ENCODE data around the gene NOP53. TPM values are rescaled to one million over a fixed set of nuclear protein-coding genes. Genes with fewer than 3 reads are reported as not detected.
A peak's percentile ranks its signal among the peaks of the same experiment; 100 is the strongest.
"Not testable (repeated sequence)": the region's sequence is repeated elsewhere in the genome, so short reads cannot be mapped to it uniquely, and the experiment has no call there.

Gene NOP53
- total RNA-seq, 5 donors from 2014 or later (not counting 1 experiment from before 2014, with no cell fraction given) = 832 to 1,046 (median 935) TPM

DNA sequence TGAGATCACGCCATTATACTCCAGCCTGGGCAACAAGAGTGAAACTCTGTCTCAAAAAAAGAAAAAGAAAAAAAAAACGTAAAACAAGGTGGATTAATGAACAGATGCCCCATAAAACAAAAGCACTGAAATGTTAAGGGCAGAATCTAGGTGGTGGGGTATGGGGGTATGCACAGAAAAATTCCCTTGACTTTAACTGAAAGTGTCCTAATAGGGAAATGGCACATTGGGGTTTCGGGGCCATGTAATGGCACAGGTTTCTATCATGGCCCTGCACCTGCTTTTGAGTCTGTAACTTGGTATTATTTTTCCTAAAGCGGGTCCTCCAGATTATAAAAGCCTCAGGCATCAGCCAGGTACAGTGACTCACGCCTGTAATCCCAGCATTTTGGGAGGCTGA lies 16.2 kb downstream of the NOP53 start:
- H3K4me3 ChIP-seq (ENCODE audit: control insufficient read depth in 1 of 2, extremely low read depth in 1 of 2, low read length in 1 of 2) = no peak overlapping the region
- ChIA-PET POLR2A (no interaction called here), CTCF (no interaction called here)
- Mint-ChIP-seq H3K27ac (no peak overlapping the region), H3K4me3 (no peak overlapping the region), H3K4me1 (no peaks in the 10 kb centered on the region), H3K36me3 (peaks cover 24% of the 10 kb centered on the region), H3K9me3 (no peaks in the 10 kb centered on the region), H3K27me3 (no peaks in the 10 kb centered on the region)
- peaks cover 0 to 3% of the 10 kb centered on the region in 2 experiments for H3K27me3 ChIP-seq (replicated peaks in 1 of 2; ENCODE audit: control insufficient read depth in 2 of 2, extremely low read depth in 1 of 2, insufficient read depth in 2 of 2, low read length in 1 of 2)
- DNase-seq (no peak), ATAC-seq (replicated peaks in 1 of 4) (no peak)
- WGBS (ENCODE audit: insufficient coverage) = 100% methylated on average over 2 of the region's 5 CpGs
- H3K4me1 ChIP-seq (ENCODE audit: control insufficient read depth in 1 of 2, extremely low read depth in 1 of 2, insufficient read depth in 2 of 2, low read length in 2 of 2) = no peaks in the 10 kb centered on the region
- peaks cover 15 to 26% of the 10 kb centered on the region in 2 donors for H3K36me3 ChIP-seq (ENCODE audit: control insufficient read depth in 2 of 2, extremely low read depth in 1 of 2, insufficient read depth in 1 of 2, low read length in 1 of 2)
- H3K9me3 ChIP-seq = no peaks in the 10 kb centered on the region
- no peak overlapping the region for H3K27ac ChIP-seq (ENCODE audit: low read length)

DNA sequence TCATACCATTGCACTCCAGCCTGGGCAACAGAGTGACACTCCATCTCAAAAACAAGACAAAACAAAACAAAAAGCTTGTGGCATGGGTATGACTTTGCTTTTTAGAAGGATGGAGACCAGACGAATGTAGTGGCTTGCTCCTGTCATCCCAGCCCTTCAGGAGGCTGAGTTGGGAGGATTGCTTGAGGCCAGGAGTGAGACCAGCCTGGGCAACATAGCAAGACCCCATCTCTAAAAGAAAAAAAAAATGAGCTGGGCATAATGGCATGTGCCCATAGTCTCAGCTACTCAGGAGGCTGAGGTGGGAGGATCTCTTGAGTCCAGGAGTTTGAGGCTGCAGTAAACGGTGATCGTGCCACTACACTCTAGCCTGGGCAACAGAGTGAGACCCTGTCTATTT lies 16.8 kb downstream of the NOP53 start:
- H3K27me3 ChIP-seq (replicated peaks in 1 of 2; ENCODE audit: control insufficient read depth in 2 of 2, extremely low read depth in 1 of 2, insufficient read depth in 2 of 2, low read length in 1 of 2) = peaks cover 0 to 3% of the 10 kb centered on the region in 2 experiments
- ChIA-PET CTCF (interaction anchor here in 1 of 2 donors (0.6 kb wide), 1 partner anchor 1269 kb away, joined by 12 read pairs; no protein-coding TSS in a partner anchor), POLR2A (no interaction called here)
- no peaks in the 10 kb centered on the region for H3K9me3 ChIP-seq
- H3K4me3 ChIP-seq (ENCODE audit: control insufficient read depth in 1 of 2, extremely low read depth in 1 of 2, low read length in 1 of 2) = no peak overlapping the region
- H3K4me1 ChIP-seq (ENCODE audit: control insufficient read depth in 1 of 2, extremely low read depth in 1 of 2, insufficient read depth in 2 of 2, low read length in 2 of 2) = no peaks in the 10 kb centered on the region
- H3K27me3 Mint-ChIP-seq = no peaks in the 10 kb centered on the region
- H3K36me3 Mint-ChIP-seq = peaks cover 18% of the 10 kb centered on the region
- no peak for DNase-seq
- H3K4me1 Mint-ChIP-seq = no peaks in the 10 kb centered on the region
- no peaks in the 10 kb centered on the region for H3K9me3 Mint-ChIP-seq
- no peak overlapping the region for H3K27ac ChIP-seq (ENCODE audit: low read length)
- H3K27ac Mint-ChIP-seq = no peak overlapping the region
- no peak for ATAC-seq (replicated peaks in 1 of 4)
- peaks cover 9 to 21% of the 10 kb centered on the region in 2 donors for H3K36me3 ChIP-seq (ENCODE audit: control insufficient read depth in 2 of 2, extremely low read depth in 1 of 2, insufficient read depth in 1 of 2, low read length in 1 of 2)
- WGBS (ENCODE audit: insufficient coverage) = 86% methylated on average over 1 of the region's 3 CpGs
- H3K4me3 Mint-ChIP-seq = no peak overlapping the region

DNA sequence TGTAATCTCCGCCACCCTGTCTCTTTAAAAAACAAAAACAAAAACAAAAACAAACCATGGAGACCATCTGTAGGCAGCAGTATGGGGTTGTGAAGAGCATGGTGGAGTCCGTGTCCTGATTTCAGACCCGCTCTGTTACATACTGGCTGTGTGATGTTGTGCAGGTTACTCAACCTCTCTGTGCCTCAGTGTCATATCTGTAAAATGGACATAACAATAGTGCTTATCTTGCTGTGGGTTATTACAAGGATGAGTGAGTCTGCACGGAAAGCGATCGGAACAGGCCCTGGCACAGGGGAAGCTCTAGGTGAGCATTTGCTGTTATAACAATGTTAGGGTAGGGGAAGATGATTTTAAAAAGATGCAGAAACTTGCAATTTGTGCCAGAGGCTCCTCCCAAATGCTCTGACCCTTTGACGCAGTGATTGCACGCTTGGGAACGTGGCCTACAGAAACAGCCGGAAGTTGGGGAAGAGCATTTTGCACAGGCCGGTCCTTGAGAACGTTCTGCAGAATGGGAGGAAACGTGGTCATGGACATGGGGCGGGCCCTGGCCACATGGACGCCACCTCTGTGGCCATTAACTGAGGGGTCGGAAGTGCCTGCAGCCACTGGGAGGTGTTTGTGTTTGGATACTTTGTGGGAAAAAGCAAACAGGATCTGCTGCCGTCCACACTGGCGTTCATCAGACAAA lies 17.4 kb downstream of the NOP53 start:
- Mint-ChIP-seq H3K27me3 (no peaks in the 10 kb centered on the region), H3K36me3 (peaks cover 12% of the 10 kb centered on the region), H3K9me3 (no peaks in the 10 kb centered on the region), H3K4me1 (no peaks in the 10 kb centered on the region), H3K4me3 (no peak overlapping the region), H3K27ac (no peak overlapping the region)
- ChIA-PET CTCF (interaction anchor here in 1 of 2 donors (0.6 kb wide), 1 partner anchor 1270 kb away, joined by 12 read pairs; no protein-coding TSS in a partner anchor), POLR2A (no interaction called here)
- Histone ChIP-seq H3K4me3 (ENCODE audit: control insufficient read depth in 1 of 2, extremely low read depth in 1 of 2, low read length in 1 of 2) (no peak overlapping the region), H3K36me3 (ENCODE audit: control insufficient read depth in 2 of 2, extremely low read depth in 1 of 2, insufficient read depth in 1 of 2, low read length in 1 of 2) (peaks cover 4 to 15% of the 10 kb centered on the region in 2 donors), H3K27ac (ENCODE audit: low read length) (no peak overlapping the region), H3K27me3 (replicated peaks in 1 of 2; ENCODE audit: control insufficient read depth in 2 of 2, extremely low read depth in 1 of 2, insufficient read depth in 2 of 2, low read length in 1 of 2) (peaks cover 0 to 3% of the 10 kb centered on the region in 2 experiments), H3K4me1 (ENCODE audit: control insufficient read depth in 1 of 2, extremely low read depth in 1 of 2, insufficient read depth in 2 of 2, low read length in 2 of 2) (no peaks in the 10 kb centered on the region), H3K9me3 (no peaks in the 10 kb centered on the region)
- peak in 1 of 4 experiments; percentile 5 for ATAC-seq (replicated peaks in 1 of 4)
- no peak for DNase-seq
- WGBS (ENCODE audit: insufficient coverage) = 93% methylated on average over 12 of the region's 18 CpGs

DNA sequence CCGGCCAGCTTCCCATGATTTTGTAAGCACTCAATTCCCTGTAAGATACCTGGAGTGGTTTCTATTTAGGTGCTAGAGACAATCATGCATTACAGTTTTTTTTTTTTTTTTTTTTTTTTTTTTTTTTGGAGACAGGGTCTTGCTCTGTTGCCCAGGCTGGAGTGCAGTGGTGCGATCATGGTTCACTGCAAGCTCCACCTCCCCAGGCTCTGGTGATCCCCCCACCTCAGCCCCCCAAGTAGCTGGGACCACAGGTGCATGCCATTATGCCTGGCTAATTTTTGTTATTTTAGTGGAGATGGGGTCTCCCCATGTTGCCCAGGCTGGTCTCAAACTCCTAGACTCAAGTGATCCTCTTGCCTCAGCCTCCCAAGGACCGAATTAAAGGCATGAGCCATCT lies 19.4 kb downstream of the NOP53 start:
- H3K9me3 Mint-ChIP-seq; H3K27me3 ChIP-seq (replicated peaks in 1 of 2; ENCODE audit: control insufficient read depth in 2 of 2, extremely low read depth in 1 of 2, insufficient read depth in 2 of 2, low read length in 1 of 2); POLR2A ChIA-PET; H3K4me3 Mint-ChIP-seq; H3K4me3 ChIP-seq (ENCODE audit: control insufficient read depth in 1 of 2, extremely low read depth in 1 of 2, low read length in 1 of 2); ATAC-seq (replicated peaks in 1 of 4); H3K36me3 ChIP-seq (ENCODE audit: control insufficient read depth in 2 of 2, extremely low read depth in 1 of 2, insufficient read depth in 1 of 2, low read length in 1 of 2); H3K27me3 Mint-ChIP-seq; H3K27ac ChIP-seq (ENCODE audit: low read length); H3K36me3 Mint-ChIP-seq; H3K27ac Mint-ChIP-seq; H3K9me3 ChIP-seq; DNase-seq; H3K4me1 ChIP-seq (ENCODE audit: control insufficient read depth in 1 of 2, extremely low read depth in 1 of 2, insufficient read depth in 2 of 2, low read length in 2 of 2); H3K4me1 Mint-ChIP-seq: not testable (repeated sequence)
- CTCF ChIA-PET = interaction anchor here (0.7 kb wide), 3 partner anchors 13 to 987 kb away, joined by 4 to 5 read pairs (median 4); no protein-coding TSS in a partner anchor
- WGBS (ENCODE audit: insufficient coverage) = no CpG with 5 or more reads among the region's 3 CpGs

DNA sequence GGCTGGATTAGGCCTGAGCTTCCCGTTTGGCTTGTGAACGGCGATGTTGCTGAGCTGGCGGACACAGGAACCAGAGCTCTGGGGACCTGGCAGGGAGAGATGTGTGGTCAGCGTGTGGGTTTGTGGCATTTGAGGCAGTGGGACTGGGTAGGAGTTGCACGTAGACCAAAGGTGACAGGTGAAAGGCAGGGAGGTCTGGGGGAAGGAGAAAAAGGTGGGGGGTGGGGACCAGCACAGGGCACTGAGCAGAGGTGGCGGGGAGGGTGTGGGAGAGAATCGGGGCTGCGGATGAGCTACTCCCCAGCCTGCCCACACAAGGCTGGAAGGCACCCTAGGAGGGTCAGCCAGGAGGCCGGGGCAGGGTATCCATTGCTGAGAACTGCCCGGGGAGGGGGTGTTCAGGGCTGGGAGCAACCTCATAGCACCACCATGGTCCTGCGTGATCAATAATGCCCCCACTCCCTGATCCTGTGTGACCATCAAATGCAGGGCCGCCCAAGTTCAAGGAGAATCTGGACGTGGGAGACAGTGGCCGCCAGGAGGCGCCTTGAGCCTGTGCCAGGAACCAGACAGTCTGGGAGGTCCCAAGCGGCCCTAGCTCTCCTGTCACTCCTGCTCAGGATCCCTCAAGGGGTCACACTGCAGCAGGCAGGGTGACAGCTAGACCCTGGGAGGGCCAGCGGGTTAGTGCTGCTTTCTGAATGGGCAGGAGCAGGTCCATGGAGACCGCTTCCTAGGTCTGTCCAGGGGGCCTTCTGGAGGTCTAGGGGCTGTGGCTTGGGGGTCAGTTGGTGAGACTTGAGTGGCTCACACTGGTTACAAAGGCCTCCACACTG lies 20.4 kb downstream of the NOP53 start:
- H3K36me3 Mint-ChIP-seq = no peaks in the 10 kb centered on the region
- H3K27ac Mint-ChIP-seq = no peak overlapping the region
- H3K4me1 Mint-ChIP-seq = peaks cover 0 to 12% (median 10%) of the 10 kb centered on the region in 3 donors
- H3K9me3 Mint-ChIP-seq = no peaks in the 10 kb centered on the region
- Histone ChIP-seq H3K27ac (ENCODE audit: low read length) (no peak overlapping the region), H3K36me3 (ENCODE audit: control insufficient read depth in 2 of 2, extremely low read depth in 1 of 2, insufficient read depth in 1 of 2, low read length in 1 of 2) (no peaks in the 10 kb centered on the region), H3K4me3 (ENCODE audit: control insufficient read depth in 1 of 2, extremely low read depth in 1 of 2, low read length in 1 of 2) (no peak overlapping the region), H3K4me1 (ENCODE audit: control insufficient read depth in 1 of 2, extremely low read depth in 1 of 2, insufficient read depth in 2 of 2, low read length in 2 of 2) (peaks cover 0 to 2% of the 10 kb centered on the region in 2 experiments), H3K27me3 (replicated peaks in 1 of 2; ENCODE audit: control insufficient read depth in 2 of 2, extremely low read depth in 1 of 2, insufficient read depth in 2 of 2, low read length in 1 of 2) (peaks cover 0 to 5% of the 10 kb centered on the region in 2 experiments), H3K9me3 (no peaks in the 10 kb centered on the region)
- no peaks in the 10 kb centered on the region for H3K27me3 Mint-ChIP-seq
- ATAC-seq (replicated peaks in 1 of 4) (peak in 3 of 4 experiments; percentile 28 to 40 (median 36)), DNase-seq (peak in 18 of 35 experiments; percentile 23 to 62 (median 35))
- ChIA-PET POLR2A (no interaction called here), CTCF (interaction anchor here (0.7 kb wide), 3 partner anchors 14 to 986 kb away, joined by 4 read pairs; no protein-coding TSS in a partner anchor)
- WGBS (ENCODE audit: insufficient coverage) = 62% methylated on average over 19 of the region's 19 CpGs
- H3K4me3 Mint-ChIP-seq = no peak overlapping the region

DNA sequence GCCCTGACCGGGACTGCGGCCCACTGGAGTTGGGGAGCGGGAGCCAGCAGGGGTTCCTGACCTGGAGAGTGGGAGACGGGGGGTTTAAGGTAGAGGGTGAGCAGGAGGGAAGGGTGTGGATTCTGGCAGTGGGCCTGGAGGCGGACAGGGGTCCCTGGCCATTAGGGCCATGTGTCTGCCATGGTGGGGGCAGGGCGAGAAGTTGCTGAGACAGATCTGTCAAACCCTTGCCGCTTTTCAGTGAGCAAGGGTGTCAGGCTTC lies 20.9 kb downstream of the NOP53 start:
- WGBS (ENCODE audit: insufficient coverage) = 92% methylated on average over 2 of the region's 7 CpGs
- Mint-ChIP-seq H3K9me3 (no peaks in the 10 kb centered on the region), H3K4me1 (peaks cover 0 to 12% (median 10%) of the 10 kb centered on the region in 3 donors), H3K27ac (no peak overlapping the region), H3K27me3 (no peaks in the 10 kb centered on the region), H3K36me3 (no peaks in the 10 kb centered on the region), H3K4me3 (no peak overlapping the region)
- no peaks in the 10 kb centered on the region for H3K36me3 ChIP-seq (ENCODE audit: control insufficient read depth in 2 of 2, extremely low read depth in 1 of 2, insufficient read depth in 1 of 2, low read length in 1 of 2)
- DNase-seq = no peak
- H3K4me1 ChIP-seq (ENCODE audit: control insufficient read depth in 1 of 2, extremely low read depth in 1 of 2, insufficient read depth in 2 of 2, low read length in 2 of 2) = peaks cover 0 to 2% of the 10 kb centered on the region in 2 experiments
- no peak for ATAC-seq (replicated peaks in 1 of 4)
- H3K4me3 ChIP-seq (ENCODE audit: control insufficient read depth in 1 of 2, extremely low read depth in 1 of 2, low read length in 1 of 2) = no peak overlapping the region
- ChIA-PET POLR2A (no interaction called here), CTCF (no interaction called here)
- H3K27me3 ChIP-seq (replicated peaks in 1 of 2; ENCODE audit: control insufficient read depth in 2 of 2, extremely low read depth in 1 of 2, insufficient read depth in 2 of 2, low read length in 1 of 2) = peaks cover 0 to 6% of the 10 kb centered on the region in 2 experiments
- no peaks in the 10 kb centered on the region for H3K9me3 ChIP-seq
- H3K27ac ChIP-seq (ENCODE audit: low read length) = no peak overlapping the region

Data from T-cell (primary cell).